Testis (tissue), 3 donors: ENCODE data around the gene ARHGAP27. TPM values are rescaled to one million over a fixed set of nuclear protein-coding genes. Genes with fewer than 3 reads are reported as not detected.
"Not testable (repeated sequence)": the region's sequence is repeated elsewhere in the genome, so short reads cannot be mapped to it uniquely, and the experiment has no call there.

Experiments used
- DNase-seq: peaks from one replicate; pipeline ENCODE4 v3.0.0-alpha.2; 2019
- H3K27ac ChIP-seq, 2 donors: fragments of 200-600 bp; sonication (generic); one replicate each; pipeline ENCODE4 v1.5.1; 2019
- H3K27me3 ChIP-seq: fragments of 200-600 bp; sonication (generic); one replicate; pipeline ENCODE4 v1.5.1; 2019
- H3K36me3 ChIP-seq: fragments of 200-600 bp; sonication (generic); one replicate; pipeline ENCODE4 v1.5.1; 2017; ENCODE audit warnings: low read depth; ENCODE audit errors: missing control alignments
- H3K4me1 ChIP-seq: fragments of 200-600 bp; sonication (generic); one replicate; pipeline ENCODE4 v1.5.1; 2019
- H3K4me3 ChIP-seq, 2 donors: fragments of 200-600 bp; sonication (generic); one replicate each; pipeline ENCODE4 v1.5.1; 2017 to 2019
- H3K9me3 ChIP-seq: fragments of 200-600 bp; sonication (generic); one replicate; pipeline ENCODE4 v1.5.1; 2017
- CTCF ChIP-seq, 3 experiments: fragments of 450-650 bp in 2 of 3; fragments of 200-600 bp in 1 of 3; sonication (generic) in 1 of 3; IDR thresholded peaks; one replicate each; pipeline ENCODE4 v1.5.1; 2016 to 2019; ENCODE audit warnings: antibody characterized with exemption in 3 of 3, mild to moderate bottlenecking in 2 of 3, moderate library complexity in 1 of 3
- POLR2A ChIP-seq: fragments of 450-650 bp; IDR thresholded peaks from one replicate; pipeline ENCODE4 v1.6.1; 2017; ENCODE audit warnings: antibody characterized with exemption, mild to moderate bottlenecking, moderate library complexity
- WGBS, 2 donors: methylation state at CpG; one replicate each; pipeline ENCODE4 v1.1.5; 2018; 5-methylcytosine and 5-hydroxymethylcytosine counted together
- intact Hi-C: fragments of 100-400 bp; cut with DNase I; formaldehyde crosslinking; loops from one replicate; pipeline ENCODE4 v1.15.1; 2023; ENCODE audit warnings: low total_unique reads
- polyA plus RNA-seq: library from polyadenylated mRNA; stranded (reverse); fragments of 350-450 nt; fragmentation: Illumina TruSeq; extraction: RNeasy Lipid Tissue Mini Kit (QIAGEN cat#74804); gene quantifications from one replicate; pipeline ENCODE4 v1.2.3, GENCODE V29; 2014; ENCODE audit warnings: low read depth, low replicate concordance; ENCODE audit not compliant: insufficient read depth
- total RNA-seq, 2 donors: library from RNA; depleted of rRNA; stranded (reverse); fragments of >200 nt; gene quantifications; one replicate each; pipeline ENCODE4 v1.2.3, GENCODE V29; 2016

The ARHGAP27 gene
- total and polyA plus RNA-seq, 3 donors from 2014 or later: 17.7 to 22.8 (median 21.4) TPM

DNA sequence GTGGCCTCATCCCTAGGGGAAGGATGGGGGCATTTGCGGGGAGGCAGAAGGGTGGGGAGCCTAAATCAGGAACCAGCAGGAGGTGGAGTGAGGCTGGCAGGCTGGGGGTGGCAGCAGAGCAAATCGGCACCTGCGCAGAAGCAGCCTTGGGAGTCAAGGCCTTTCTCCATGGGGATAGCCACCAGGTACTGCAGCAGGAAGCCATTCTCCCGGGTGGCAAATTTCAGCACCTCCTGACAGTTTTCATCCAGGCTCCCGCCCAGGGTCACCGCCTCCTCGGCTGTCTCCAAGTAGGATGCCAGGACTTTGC, 20.5 kb upstream of the ARHGAP27 start:
- H3K9me3 ChIP-seq, DNase-seq, intact Hi-C loops, H3K4me3 ChIP-seq, H3K36me3 ChIP-seq, H3K27me3 ChIP-seq, H3K27ac ChIP-seq, H3K4me1 ChIP-seq: not testable (repeated sequence)
- no CpG with 5 or more reads among the region's 7 CpGs for WGBS, 2 donors

DNA sequence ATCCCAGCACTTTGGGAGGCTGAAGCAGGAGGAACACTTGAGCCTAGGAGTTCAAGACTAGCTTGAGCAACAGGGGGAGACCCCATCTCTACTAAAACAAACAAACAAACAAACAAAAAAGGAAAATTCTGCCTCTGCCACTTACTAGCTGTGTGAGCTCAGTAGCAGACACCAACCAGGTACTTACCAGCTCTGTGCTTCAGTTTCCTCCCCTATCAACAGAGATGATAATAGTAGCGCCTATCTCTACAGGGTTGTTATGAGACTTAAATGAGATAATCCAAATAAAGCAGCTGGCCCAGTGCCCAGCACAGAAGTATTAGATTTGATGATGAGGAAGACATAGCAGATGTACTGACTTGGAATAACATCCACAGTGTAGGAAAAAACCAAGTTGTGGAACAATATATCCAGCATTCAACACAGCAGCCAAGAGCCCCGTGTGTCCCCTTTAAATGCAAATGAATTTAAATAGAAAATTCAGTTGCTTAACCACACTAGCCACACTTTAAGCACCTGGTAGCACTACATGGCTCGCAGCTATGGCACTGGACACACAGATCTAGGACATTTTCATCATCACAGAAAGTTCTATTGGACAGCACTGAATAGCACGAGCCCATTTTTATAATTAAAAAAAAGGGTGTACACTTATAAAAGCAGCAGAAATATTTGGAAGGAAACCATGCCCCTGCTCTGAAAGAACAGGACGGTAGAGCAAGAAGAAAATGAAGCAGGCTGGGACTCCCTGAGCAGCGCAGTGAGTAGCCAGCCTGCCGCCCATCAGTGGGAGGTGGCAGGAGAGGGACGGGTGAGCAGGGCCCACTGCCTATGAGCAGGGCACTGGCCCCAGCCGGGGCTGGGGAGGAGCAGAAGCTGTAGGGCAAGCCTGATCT, 19.9 kb upstream of the ARHGAP27 start:
- WGBS, 2 donors: 71 to 82% methylated on average over 7 to 9 of the region's 9 CpGs
- H3K36me3 ChIP-seq, H3K4me3 ChIP-seq, H3K27me3 ChIP-seq, DNase-seq, H3K4me1 ChIP-seq, H3K9me3 ChIP-seq, intact Hi-C loops, H3K27ac ChIP-seq: not testable (repeated sequence)

DNA sequence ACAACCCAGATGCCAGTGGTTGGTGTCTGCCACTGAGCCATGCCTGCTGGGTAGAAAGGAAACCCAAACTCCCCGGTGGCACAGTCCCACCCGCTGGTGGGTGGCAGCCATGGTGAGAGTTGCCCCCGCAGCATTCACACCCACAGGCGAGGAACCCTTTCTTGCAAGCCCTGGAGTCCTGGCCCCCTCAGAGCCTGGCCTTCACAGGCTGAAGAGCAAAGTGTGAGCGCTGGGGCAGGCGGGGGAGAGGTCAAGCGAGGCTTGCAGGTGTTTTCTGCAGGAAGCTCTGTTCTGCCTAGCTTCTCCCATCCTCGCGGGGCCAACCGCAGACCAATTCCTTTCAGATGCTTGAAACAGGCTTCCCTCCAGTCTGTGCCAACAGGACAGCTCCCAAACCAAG, 19.0 kb upstream of the ARHGAP27 start:
- H3K27ac ChIP-seq, intact Hi-C loops, H3K9me3 ChIP-seq, H3K4me3 ChIP-seq, H3K27me3 ChIP-seq, H3K4me1 ChIP-seq, H3K36me3 ChIP-seq, DNase-seq: not testable (repeated sequence)
- 96% methylated on average over 3 of the region's 10 CpGs; no CpG with 5 or more reads in 1 of the 2 donors for WGBS, 2 donors

DNA sequence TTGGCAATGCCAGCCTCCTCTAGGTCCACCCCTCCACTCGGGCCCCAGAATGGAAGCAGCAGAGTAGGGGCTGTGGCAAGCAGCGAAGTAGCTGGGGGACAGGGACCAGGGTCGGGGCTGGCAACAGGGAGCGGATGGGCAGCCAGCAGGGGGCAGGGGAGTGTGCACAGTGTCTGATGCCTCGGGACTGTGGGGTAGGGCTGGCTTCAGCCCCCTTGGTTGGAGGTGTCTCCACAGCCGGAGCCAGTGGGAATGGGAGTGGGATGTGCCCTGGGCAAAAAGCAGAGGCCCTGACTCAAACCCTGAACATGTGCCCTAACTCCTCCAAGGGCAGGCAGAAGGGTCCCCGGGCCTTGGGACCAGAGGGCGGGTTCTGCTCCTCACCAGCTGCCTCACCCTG, 18.5 kb upstream of the ARHGAP27 start:
- DNase-seq: no peak
- intact Hi-C loops: no loop called here
- TF ChIP-seq CTCF (IDR thresholded peaks at IDR 0.05) (no peak), POLR2A (no peak)
- Histone ChIP-seq H3K4me1 (no peaks in the 10 kb centered on the region), H3K4me3 (no peak overlapping the region), H3K27me3 (no peaks in the 10 kb centered on the region), H3K27ac (no peak overlapping the region), H3K36me3 (no peaks in the 10 kb centered on the region), H3K9me3 (no peaks in the 10 kb centered on the region)
- 80 to 88% methylated on average over 7 to 8 of the region's 8 CpGs for WGBS, 2 donors

DNA sequence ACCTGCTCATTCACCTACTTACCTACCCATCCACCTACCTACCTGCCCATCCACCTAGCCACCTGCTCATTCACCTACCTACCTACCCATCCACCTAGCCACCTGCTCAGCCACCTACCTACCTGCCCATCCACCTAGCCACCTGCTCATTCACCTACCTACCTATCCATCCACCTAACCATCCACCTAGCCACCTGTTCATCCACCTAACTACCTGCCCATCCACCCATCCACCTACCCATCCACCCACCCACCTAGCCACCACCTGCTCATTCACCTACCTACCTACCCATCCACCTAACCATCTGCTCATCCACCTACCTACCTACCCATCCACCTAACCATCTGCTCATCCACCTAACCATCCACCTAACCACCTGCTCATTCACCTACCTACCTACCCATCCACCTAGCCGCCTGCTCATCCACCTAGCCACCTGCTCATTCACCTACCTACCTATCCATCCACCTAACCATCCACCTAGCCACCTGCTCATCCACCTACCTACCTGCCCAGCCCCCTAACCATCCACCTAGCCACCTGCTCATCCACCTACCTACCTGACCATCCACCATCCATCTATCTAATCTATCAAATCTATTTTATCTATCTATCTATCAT, 17.1 kb upstream of the ARHGAP27 start:
- 97 to 100% methylated on average over 1 of the region's 1 CpG for WGBS, 2 donors

DNA sequence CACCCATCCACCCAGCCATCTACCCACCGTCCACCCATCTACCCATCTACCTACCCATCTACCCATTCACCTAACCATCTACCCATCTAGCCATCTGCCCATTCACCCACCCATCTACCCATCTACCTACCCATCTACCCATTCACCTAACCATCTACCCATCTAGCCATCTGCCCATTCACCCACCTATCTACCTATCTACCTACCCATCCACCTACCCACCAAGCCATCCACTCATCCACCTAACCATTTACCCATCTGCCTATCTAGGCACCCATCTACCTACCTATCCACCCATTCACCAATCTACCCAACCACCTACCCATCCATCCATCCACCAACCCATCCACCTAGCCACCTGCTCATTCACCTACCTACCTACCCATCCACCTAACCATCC, 16.6 kb upstream of the ARHGAP27 start:
- H3K4me1 ChIP-seq, H3K36me3 ChIP-seq, H3K27me3 ChIP-seq, H3K4me3 ChIP-seq, H3K9me3 ChIP-seq, H3K27ac ChIP-seq, DNase-seq, intact Hi-C loops: not testable (repeated sequence)
- 83 to 97% methylated on average over 1 of the region's 1 CpG for WGBS, 2 donors

More for the DNA sequence above, 17.1 kb upstream of the ARHGAP27 start:
- H3K27ac ChIP-seq, H3K27me3 ChIP-seq, H3K9me3 ChIP-seq, H3K4me1 ChIP-seq, intact Hi-C loops, H3K36me3 ChIP-seq, H3K4me3 ChIP-seq, DNase-seq: not testable (repeated sequence)

DNA sequence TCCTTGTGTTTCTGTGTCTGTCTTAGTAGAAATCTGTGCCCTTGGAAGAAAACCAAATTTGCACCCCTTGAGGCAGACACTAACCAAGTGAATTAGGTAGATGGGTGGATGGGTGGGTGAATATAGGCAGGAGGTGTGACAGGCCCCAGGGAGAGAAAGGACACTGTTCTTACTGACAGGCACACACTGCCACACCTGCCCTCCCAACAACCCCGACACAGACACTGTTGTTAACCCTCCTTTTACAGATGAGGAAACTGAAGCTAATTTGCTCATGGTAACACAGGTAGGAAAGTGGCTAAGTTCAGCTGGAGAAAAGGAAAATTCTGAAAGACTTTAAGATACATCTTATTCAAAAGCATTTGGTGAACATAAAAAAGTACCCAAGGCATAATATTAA, 15.8 kb upstream of the ARHGAP27 start:
- H3K4me1 ChIP-seq, DNase-seq, H3K9me3 ChIP-seq, H3K36me3 ChIP-seq, H3K27me3 ChIP-seq, H3K4me3 ChIP-seq, H3K27ac ChIP-seq, intact Hi-C loops: not testable (repeated sequence)
- WGBS, 2 donors: 86% methylated on average over 1 of the region's 1 CpG; no CpG with 5 or more reads in 1 of the 2 donors

GRCh38 chr17:45448066-45448465, 15.4 kb upstream of the ARHGAP27 start:
- H3K4me3 ChIP-seq, H3K9me3 ChIP-seq, intact Hi-C loops, H3K27me3 ChIP-seq, H3K4me1 ChIP-seq, DNase-seq, H3K36me3 ChIP-seq, H3K27ac ChIP-seq: not testable (repeated sequence)
- WGBS, 2 donors: 93 to 95% methylated on average over 7 of the region's 7 CpGs

- H3K27me3 ChIP-seq, intact Hi-C loops, DNase-seq, H3K4me1 ChIP-seq, H3K9me3 ChIP-seq, H3K36me3 ChIP-seq, H3K4me3 ChIP-seq: not testable (repeated sequence)
- WGBS, 2 donors: 81 to 87% methylated on average over 14 of the region's 14 CpGs
- peak overlapping the region in 1 of 2 donors; percentile 58 for H3K27ac ChIP-seq
These were observed 15.0 kb upstream of the ARHGAP27 start for GRCh38 chr17:45447650-45448049.

- DNase-seq: peak; percentile 42
- H3K4me1 ChIP-seq, H3K36me3 ChIP-seq, intact Hi-C loops, H3K27me3 ChIP-seq, H3K9me3 ChIP-seq, H3K4me3 ChIP-seq: not testable (repeated sequence)
- H3K27ac ChIP-seq: peak overlapping the region in 1 of 2 donors; percentile 58
- WGBS, 2 donors: 88 to 90% methylated on average over 5 to 8 of the region's 8 CpGs
These were observed 14.4 kb upstream of the ARHGAP27 start for GRCh38 chr17:45446872-45447625.
